ENCODE results near the gene SPACA1. TPM values are rescaled to one million over a fixed set of nuclear protein-coding genes. Genes with fewer than 3 reads are reported as not detected.

Gene SPACA1
- total and polyA plus RNA-seq, 9 donors, result not detected

- H3K36me3 ChIP-seq (ENCODE audit: control insufficient read depth, insufficient read depth, low read length), result no peaks in the 10 kb centered on the region
- H3K9me3 ChIP-seq (replicated peaks; ENCODE audit: control insufficient read depth, low read depth, low read length), result no peaks in the 10 kb centered on the region
- WGBS (ENCODE audit: insufficient coverage), result 60% methylated on average over 1 of the region's 3 CpGs
- no peak for DNase-seq
- no peak overlapping the region for H3K4me3 ChIP-seq (ENCODE audit: low read length)
- H3K27me3 ChIP-seq (ENCODE audit: control insufficient read depth, insufficient read depth, low read length), result no peaks in the 10 kb centered on the region
- no peak overlapping the region for H3K27ac ChIP-seq (ENCODE audit: low read length)
- no peaks in the 10 kb centered on the region for H3K4me1 ChIP-seq (ENCODE audit: control insufficient read depth, insufficient read depth, low read length)
Measured at GRCh38 chr6:88077305-88077704, 29.7 kb downstream of the SPACA1 start.

- no peak overlapping the region for H3K4me3 ChIP-seq (ENCODE audit: low read length)
- H3K27me3 ChIP-seq (ENCODE audit: control insufficient read depth, insufficient read depth, low read length), result no peaks in the 10 kb centered on the region
- peaks cover 2% of the 10 kb centered on the region for H3K9me3 ChIP-seq (replicated peaks; ENCODE audit: control insufficient read depth, low read depth, low read length)
- WGBS (ENCODE audit: insufficient coverage), result 100% methylated on average over 2 of the region's 2 CpGs
- H3K27ac ChIP-seq (ENCODE audit: low read length), result no peak overlapping the region
- no peaks in the 10 kb centered on the region for H3K4me1 ChIP-seq (ENCODE audit: control insufficient read depth, insufficient read depth, low read length)
- no peaks in the 10 kb centered on the region for H3K36me3 ChIP-seq (ENCODE audit: control insufficient read depth, insufficient read depth, low read length)
- DNase-seq, result no peak
Measured at GRCh38 chr6:88086792-88087191, 39.2 kb downstream of the SPACA1 start.

- Histone ChIP-seq H3K4me3 (ENCODE audit: low read length) (no peak overlapping the region), H3K9me3 (replicated peaks; ENCODE audit: control insufficient read depth, low read depth, low read length) (no peaks in the 10 kb centered on the region), H3K4me1 (ENCODE audit: control insufficient read depth, insufficient read depth, low read length) (no peaks in the 10 kb centered on the region), H3K27me3 (ENCODE audit: control insufficient read depth, insufficient read depth, low read length) (no peaks in the 10 kb centered on the region), H3K27ac (ENCODE audit: low read length) (no peak overlapping the region), H3K36me3 (ENCODE audit: control insufficient read depth, insufficient read depth, low read length) (no peaks in the 10 kb centered on the region)
- WGBS (ENCODE audit: insufficient coverage), result 80% methylated on average over 1 of the region's 2 CpGs
- DNase-seq, result no peak
Measured at GRCh38 chr6:88089708-88090107, 42.1 kb downstream of the SPACA1 start.

- no peaks in the 10 kb centered on the region for H3K4me1 ChIP-seq (ENCODE audit: control insufficient read depth, insufficient read depth, low read length)
- no peak for DNase-seq
- H3K27ac ChIP-seq (ENCODE audit: low read length), result no peak overlapping the region
- no peak overlapping the region for H3K4me3 ChIP-seq (ENCODE audit: low read length)
- no peaks in the 10 kb centered on the region for H3K9me3 ChIP-seq (replicated peaks; ENCODE audit: control insufficient read depth, low read depth, low read length)
- no peaks in the 10 kb centered on the region for H3K27me3 ChIP-seq (ENCODE audit: control insufficient read depth, insufficient read depth, low read length)
- no peaks in the 10 kb centered on the region for H3K36me3 ChIP-seq (ENCODE audit: control insufficient read depth, insufficient read depth, low read length)
- WGBS (ENCODE audit: insufficient coverage), result 60% methylated on average over 1 of the region's 7 CpGs
Measured at GRCh38 chr6:88105741-88106340, 58.2 kb downstream of the SPACA1 start.

- no peaks in the 10 kb centered on the region for H3K4me1 ChIP-seq (ENCODE audit: control insufficient read depth, insufficient read depth, low read length)
- no peaks in the 10 kb centered on the region for H3K36me3 ChIP-seq (ENCODE audit: control insufficient read depth, insufficient read depth, low read length)
- no peaks in the 10 kb centered on the region for H3K27me3 ChIP-seq (ENCODE audit: control insufficient read depth, insufficient read depth, low read length)
- DNase-seq, result no peak
- H3K27ac ChIP-seq (ENCODE audit: low read length), result no peak overlapping the region
- H3K4me3 ChIP-seq (ENCODE audit: low read length), result no peak overlapping the region
- no peaks in the 10 kb centered on the region for H3K9me3 ChIP-seq (replicated peaks; ENCODE audit: control insufficient read depth, low read depth, low read length)
Measured at GRCh38 chr6:88107241-88107640, 59.6 kb downstream of the SPACA1 start.

- no peaks in the 10 kb centered on the region for H3K9me3 ChIP-seq (replicated peaks; ENCODE audit: control insufficient read depth, low read depth, low read length)
- no peaks in the 10 kb centered on the region for H3K4me1 ChIP-seq (ENCODE audit: control insufficient read depth, insufficient read depth, low read length)
- no peak for DNase-seq
- no peaks in the 10 kb centered on the region for H3K36me3 ChIP-seq (ENCODE audit: control insufficient read depth, insufficient read depth, low read length)
- H3K27me3 ChIP-seq (ENCODE audit: control insufficient read depth, insufficient read depth, low read length), result no peaks in the 10 kb centered on the region
- no peak overlapping the region for H3K27ac ChIP-seq (ENCODE audit: low read length)
- 40% methylated on average over 2 of the region's 5 CpGs for WGBS (ENCODE audit: insufficient coverage)
- H3K4me3 ChIP-seq (ENCODE audit: low read length), result no peak overlapping the region
Measured at GRCh38 chr6:88111991-88112390, 64.3 kb downstream of the SPACA1 start.

GRCh38 chr6:88114838-88115237 lies 67.2 kb downstream of the SPACA1 start:
- H3K27me3 ChIP-seq (ENCODE audit: control insufficient read depth, insufficient read depth, low read length), result no peaks in the 10 kb centered on the region
- H3K9me3 ChIP-seq (replicated peaks; ENCODE audit: control insufficient read depth, low read depth, low read length), result no peaks in the 10 kb centered on the region
- no peak overlapping the region for H3K27ac ChIP-seq (ENCODE audit: low read length)
- H3K4me3 ChIP-seq (ENCODE audit: low read length), result no peak overlapping the region
- no CpG with 5 or more reads among the region's 2 CpGs for WGBS (ENCODE audit: insufficient coverage)
- H3K36me3 ChIP-seq (ENCODE audit: control insufficient read depth, insufficient read depth, low read length), result no peaks in the 10 kb centered on the region
- H3K4me1 ChIP-seq (ENCODE audit: control insufficient read depth, insufficient read depth, low read length), result no peaks in the 10 kb centered on the region
- DNase-seq, result no peak

- Histone ChIP-seq H3K27me3 (ENCODE audit: control insufficient read depth, insufficient read depth, low read length) (no peaks in the 10 kb centered on the region), H3K4me3 (ENCODE audit: low read length) (no peak overlapping the region), H3K27ac (ENCODE audit: low read length) (no peak overlapping the region), H3K9me3 (replicated peaks; ENCODE audit: control insufficient read depth, low read depth, low read length) (no peaks in the 10 kb centered on the region), H3K36me3 (ENCODE audit: control insufficient read depth, insufficient read depth, low read length) (no peaks in the 10 kb centered on the region), H3K4me1 (ENCODE audit: control insufficient read depth, insufficient read depth, low read length) (no peaks in the 10 kb centered on the region)
- DNase-seq, result no peak
- 81% methylated on average over 2 of the region's 2 CpGs for WGBS (ENCODE audit: insufficient coverage)
Measured at GRCh38 chr6:88115307-88115706, 67.7 kb downstream of the SPACA1 start.

- Histone ChIP-seq H3K4me1 (ENCODE audit: control insufficient read depth, insufficient read depth, low read length) (no peaks in the 10 kb centered on the region), H3K27ac (ENCODE audit: low read length) (no peak overlapping the region), H3K27me3 (ENCODE audit: control insufficient read depth, insufficient read depth, low read length) (no peaks in the 10 kb centered on the region), H3K36me3 (ENCODE audit: control insufficient read depth, insufficient read depth, low read length) (no peaks in the 10 kb centered on the region), H3K4me3 (ENCODE audit: low read length) (no peak overlapping the region), H3K9me3 (replicated peaks; ENCODE audit: control insufficient read depth, low read depth, low read length) (no peaks in the 10 kb centered on the region)
- WGBS (ENCODE audit: insufficient coverage), result 40% methylated on average over 1 of the region's 3 CpGs
- no peak for DNase-seq
Measured at GRCh38 chr6:88116276-88116675, 68.6 kb downstream of the SPACA1 start.

All from muscle of leg (tissue), 11 donors.